ENCODE results near the gene SFTPD. TPM values are rescaled to one million over a fixed set of nuclear protein-coding genes. Genes with fewer than 3 reads are reported as not detected.
"Not testable (repeated sequence)": the region's sequence is repeated elsewhere in the genome, so short reads cannot be mapped to it uniquely, and the experiment has no call there.

SFTPD gene
- total and polyA plus RNA-seq, 9 of the 15 experiments (the other 6 are each of a cell fraction or from before 2014, with no cell fraction given): 0.20 TPM; not detected in 8

DNA sequence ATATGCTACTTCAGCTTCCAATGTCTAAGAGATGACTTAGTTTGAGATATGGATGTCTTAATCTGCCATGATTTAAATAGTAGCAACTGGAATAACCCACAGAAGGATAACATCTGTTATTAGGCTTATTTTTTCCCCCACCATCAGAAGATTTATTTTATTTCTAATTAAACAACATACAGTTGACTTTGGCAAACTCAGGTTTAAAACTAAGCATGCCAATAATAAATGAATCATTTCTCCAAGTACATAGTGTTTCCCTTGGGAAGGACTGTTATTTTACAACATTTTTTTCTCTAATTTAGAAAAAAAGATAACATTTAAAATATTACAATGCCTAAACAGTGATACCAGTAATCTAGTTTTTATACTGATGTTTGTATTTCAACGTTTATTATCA is 58.4 kb downstream of the SFTPD start:
- 0% methylated on average over 1 of the region's 1 CpG for WGBS (ENCODE audit: insufficient coverage, low coverage, missing lambda C conversion rate)
- H3K4me2 ChIP-seq (ENCODE audit: insufficient read depth, low read length): no peak overlapping the region

DNA sequence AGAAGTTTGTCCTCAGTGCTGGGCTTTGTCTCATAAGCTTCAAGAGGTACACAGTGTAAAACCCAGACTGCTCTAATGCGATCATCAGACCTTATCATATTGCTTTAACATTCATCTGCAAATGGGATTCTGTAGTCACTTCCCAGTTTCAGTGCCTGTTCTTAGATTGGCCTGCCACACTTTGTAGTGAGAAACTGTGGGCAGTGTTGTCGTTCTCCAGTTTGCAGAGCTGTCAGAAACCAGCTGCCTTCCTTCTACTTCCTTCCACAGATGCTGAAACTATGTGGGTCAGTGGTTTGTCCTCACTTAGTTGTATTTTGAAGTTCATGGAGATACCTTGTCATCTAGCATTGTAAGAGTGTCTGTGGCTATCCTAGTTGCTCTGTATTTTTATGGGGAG is 59.9 kb downstream of the SFTPD start:
- POLR2A ChIA-PET; ATAC-seq; H4K20me1 ChIP-seq (replicated peaks; ENCODE audit: control insufficient read depth, insufficient read depth, low read length); H2AFZ ChIP-seq (ENCODE audit: low read depth, low read length); H3K9me1 ChIP-seq (ENCODE audit: control insufficient read depth, insufficient read depth, low read length); H3K79me2 ChIP-seq (ENCODE audit: control insufficient read depth, insufficient read depth, low read length); H3K9ac ChIP-seq (ENCODE audit: insufficient read depth in 1 of 2, low read depth in 2 of 2, low read length in 2 of 2); H3K36me3 ChIP-seq (ENCODE audit: control insufficient read depth, insufficient read depth, low read length); H3K4me3 ChIP-seq; FAIRE-seq; DNase-seq (ENCODE audit: extremely low read depth in 1 of 4, low spot score in 3 of 4); H3K9me3 ChIP-seq (replicated peaks; ENCODE audit: control insufficient read depth, insufficient read depth, low read depth, low read length); in situ Hi-C loops (cut with MboI); H3K4me1 ChIP-seq (replicated peaks in 1 of 2; ENCODE audit: control insufficient read depth in 2 of 2, insufficient read depth in 2 of 2, low read length in 2 of 2); H3K27ac ChIP-seq (ENCODE audit: extremely low read depth, low read depth, low read length); BruUV-seq (replicated peaks); CTCF ChIA-PET (ENCODE audit: low intra/inter-chr PET ratio); H3K4me2 ChIP-seq (ENCODE audit: insufficient read depth, low read length); intact Hi-C loops (cut with micrococcal nuclease): not testable (repeated sequence)
- H3K27me3 ChIP-seq (ENCODE audit: control insufficient read depth in 2 of 2, insufficient read depth in 2 of 2, low read length in 2 of 2): peaks cover 5 to 10% of the 10 kb centered on the region in 2 experiments; a peak in 4 of 5 replicates
- WGBS (ENCODE audit: insufficient coverage, low coverage, missing lambda C conversion rate): 0% methylated on average over 2 of the region's 2 CpGs

More for the DNA sequence above, 58.4 kb downstream of the SFTPD start:
- BruUV-seq (replicated peaks): no TSS peak
- peaks cover 5 to 10% of the 10 kb centered on the region in 2 experiments; a peak in 4 of 5 replicates for H3K27me3 ChIP-seq (ENCODE audit: control insufficient read depth in 2 of 2, insufficient read depth in 2 of 2, low read length in 2 of 2)
- CTCF ChIA-PET (ENCODE audit: low intra/inter-chr PET ratio): no interaction called here
- H3K9me3 ChIP-seq (replicated peaks; ENCODE audit: control insufficient read depth, insufficient read depth, low read depth, low read length): no peaks in the 10 kb centered on the region
- in situ Hi-C loops (cut with MboI) (no loop called here), intact Hi-C loops (cut with micrococcal nuclease) (no loop called here)
- no peaks in the 10 kb centered on the region for H4K20me1 ChIP-seq (replicated peaks; ENCODE audit: control insufficient read depth, insufficient read depth, low read length)
- no peak overlapping the region for H3K27ac ChIP-seq (ENCODE audit: extremely low read depth, low read depth, low read length)
- H3K36me3 ChIP-seq (ENCODE audit: control insufficient read depth, insufficient read depth, low read length): no peaks in the 10 kb centered on the region
- H3K79me2 ChIP-seq (ENCODE audit: control insufficient read depth, insufficient read depth, low read length): no peaks in the 10 kb centered on the region
- POLR2A ChIA-PET: no interaction called here
- no peaks in the 10 kb centered on the region for H3K4me1 ChIP-seq (replicated peaks in 1 of 2; ENCODE audit: control insufficient read depth in 2 of 2, insufficient read depth in 2 of 2, low read length in 2 of 2)
- no peak for FAIRE-seq
- ATAC-seq: no peak
- no peaks in the 10 kb centered on the region for H3K9me1 ChIP-seq (ENCODE audit: control insufficient read depth, insufficient read depth, low read length)
- no peak overlapping the region for H3K9ac ChIP-seq (ENCODE audit: insufficient read depth in 1 of 2, low read depth in 2 of 2, low read length in 2 of 2)
- no peak overlapping the region for H2AFZ ChIP-seq (ENCODE audit: low read depth, low read length)
- TF ChIP-seq, protein P1, sequence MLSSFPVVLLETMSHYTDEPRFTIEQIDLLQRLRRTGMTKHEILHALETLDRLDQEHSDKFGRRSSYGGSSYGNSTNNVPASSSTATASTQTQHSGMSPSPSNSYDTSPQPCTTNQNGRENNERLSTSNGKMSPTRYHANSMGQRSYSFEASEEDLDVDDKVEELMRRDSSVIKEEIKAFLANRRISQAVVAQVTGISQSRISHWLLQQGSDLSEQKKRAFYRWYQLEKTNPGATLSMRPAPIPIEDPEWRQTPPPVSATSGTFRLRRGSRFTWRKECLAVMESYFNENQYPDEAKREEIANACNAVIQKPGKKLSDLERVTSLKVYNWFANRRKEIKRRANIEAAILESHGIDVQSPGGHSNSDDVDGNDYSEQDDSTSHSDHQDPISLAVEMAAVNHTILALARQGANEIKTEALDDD (IDR thresholded peaks at IDR 0.05): no peak
- TF ChIP-seq, protein P2, sequence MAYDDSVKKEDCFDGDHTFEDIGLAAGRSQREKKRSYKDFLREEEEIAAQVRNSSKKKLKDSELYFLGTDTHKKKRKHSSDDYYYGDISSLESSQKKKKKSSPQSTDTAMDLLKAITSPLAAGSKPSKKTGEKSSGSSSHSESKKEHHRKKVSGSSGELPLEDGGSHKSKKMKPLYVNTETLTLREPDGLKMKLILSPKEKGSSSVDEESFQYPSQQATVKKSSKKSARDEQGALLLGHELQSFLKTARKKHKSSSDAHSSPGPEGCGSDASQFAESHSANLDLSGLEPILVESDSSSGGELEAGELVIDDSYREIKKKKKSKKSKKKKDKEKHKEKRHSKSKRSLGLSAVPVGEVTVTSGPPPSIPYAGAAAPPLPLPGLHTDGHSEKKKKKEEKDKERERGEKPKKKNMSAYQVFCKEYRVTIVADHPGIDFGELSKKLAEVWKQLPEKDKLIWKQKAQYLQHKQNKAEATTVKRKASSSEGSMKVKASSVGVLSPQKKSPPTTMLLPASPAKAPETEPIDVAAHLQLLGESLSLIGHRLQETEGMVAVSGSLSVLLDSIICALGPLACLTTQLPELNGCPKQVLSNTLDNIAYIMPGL (CRISPR knock-in tag; IDR thresholded peaks at IDR 0.05): no peak
- no peak for TF ChIP-seq POLR2A (conservative IDR thresholded peaks at IDR 0.05)
- TF ChIP-seq, protein P3, sequence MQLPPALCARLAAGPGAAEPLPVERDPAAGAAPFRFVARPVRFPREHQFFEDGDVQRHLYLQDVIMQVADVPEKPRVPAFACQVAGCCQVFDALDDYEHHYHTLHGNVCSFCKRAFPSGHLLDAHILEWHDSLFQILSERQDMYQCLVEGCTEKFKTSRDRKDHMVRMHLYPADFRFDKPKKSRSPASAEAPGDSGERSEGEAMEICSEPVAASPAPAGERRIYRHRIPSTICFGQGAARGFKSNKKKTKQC (CRISPR knock-in tag; IDR thresholded peaks at IDR 0.05): no peak
- no peak for TF ChIP-seq ARID2 (IDR thresholded peaks at IDR 0.05)
- TF ChIP-seq U2AF1 (optimal IDR thresholded peaks at IDR 0.05; ENCODE audit: low read depth, low read length): no peak
- TF ChIP-seq DPF2 (IDR thresholded peaks at IDR 0.05): no peak
- TF ChIP-seq FOSL1 (tag; conservative IDR thresholded peaks at IDR 0.05): no peak
- no peak for TF ChIP-seq RBM15 (IDR thresholded peaks at IDR 0.05; ENCODE audit: insufficient read depth, low read length)
- TF ChIP-seq KLF6 (CRISPR knock-in tag; IDR thresholded peaks at IDR 0.05; ENCODE audit: borderline replicate concordance): no peak
- no peak for TF ChIP-seq NEUROD1 (IDR thresholded peaks at IDR 0.05; ENCODE audit: borderline replicate concordance, low read depth, low read length, partially characterized antibody)
- no peak for TF ChIP-seq ZNF23 (CRISPR knock-in tag; IDR thresholded peaks at IDR 0.05)
- no peak for DNase-seq (ENCODE audit: extremely low read depth in 1 of 4, low spot score in 3 of 4)
- no peak overlapping the region for H3K4me3 ChIP-seq
